ENCODE results near the gene SH3BP5L. TPM values are rescaled to one million over a fixed set of nuclear protein-coding genes. Genes with fewer than 3 reads are reported as not detected.

The SH3BP5L gene
- total RNA-seq, 4 donors from 2014 or later, result 15.7 to 26.4 (median 22.8) TPM

- H3K36me3 ChIP-seq, result no peaks in the 10 kb centered on the region
- DNase-seq (no peak), ATAC-seq (no peak)
- H3K27ac ChIP-seq, result no peak overlapping the region
- TF ChIP-seq POLR2A (IDR thresholded peaks at IDR 0.05), result no peak
- TF ChIP-seq, protein P1, sequence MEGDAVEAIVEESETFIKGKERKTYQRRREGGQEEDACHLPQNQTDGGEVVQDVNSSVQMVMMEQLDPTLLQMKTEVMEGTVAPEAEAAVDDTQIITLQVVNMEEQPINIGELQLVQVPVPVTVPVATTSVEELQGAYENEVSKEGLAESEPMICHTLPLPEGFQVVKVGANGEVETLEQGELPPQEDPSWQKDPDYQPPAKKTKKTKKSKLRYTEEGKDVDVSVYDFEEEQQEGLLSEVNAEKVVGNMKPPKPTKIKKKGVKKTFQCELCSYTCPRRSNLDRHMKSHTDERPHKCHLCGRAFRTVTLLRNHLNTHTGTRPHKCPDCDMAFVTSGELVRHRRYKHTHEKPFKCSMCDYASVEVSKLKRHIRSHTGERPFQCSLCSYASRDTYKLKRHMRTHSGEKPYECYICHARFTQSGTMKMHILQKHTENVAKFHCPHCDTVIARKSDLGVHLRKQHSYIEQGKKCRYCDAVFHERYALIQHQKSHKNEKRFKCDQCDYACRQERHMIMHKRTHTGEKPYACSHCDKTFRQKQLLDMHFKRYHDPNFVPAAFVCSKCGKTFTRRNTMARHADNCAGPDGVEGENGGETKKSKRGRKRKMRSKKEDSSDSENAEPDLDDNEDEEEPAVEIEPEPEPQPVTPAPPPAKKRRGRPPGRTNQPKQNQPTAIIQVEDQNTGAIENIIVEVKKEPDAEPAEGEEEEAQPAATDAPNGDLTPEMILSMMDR (IDR thresholded peaks at IDR 0.05 in 4 of 5, conservative IDR thresholded peaks at IDR 0.05 in 1 of 5), result no peak
- intact Hi-C loops (cut with DNase I; ENCODE audit: low total_unique reads) (no loop called here), in situ Hi-C loops (cut with MboI; ENCODE audit: low sequenced_read_pairs in 4 of 4) (no loop called here)
- H3K27me3 ChIP-seq, result no peaks in the 10 kb centered on the region
- H3K4me1 ChIP-seq, result no peaks in the 10 kb centered on the region
- H3K4me3 ChIP-seq, result no peak overlapping the region
- H3K9me3 ChIP-seq, result no peaks in the 10 kb centered on the region
Observed at GRCh38 chr1:248786156-248786555, 39.6 kb downstream of the SH3BP5L start.

DNA sequence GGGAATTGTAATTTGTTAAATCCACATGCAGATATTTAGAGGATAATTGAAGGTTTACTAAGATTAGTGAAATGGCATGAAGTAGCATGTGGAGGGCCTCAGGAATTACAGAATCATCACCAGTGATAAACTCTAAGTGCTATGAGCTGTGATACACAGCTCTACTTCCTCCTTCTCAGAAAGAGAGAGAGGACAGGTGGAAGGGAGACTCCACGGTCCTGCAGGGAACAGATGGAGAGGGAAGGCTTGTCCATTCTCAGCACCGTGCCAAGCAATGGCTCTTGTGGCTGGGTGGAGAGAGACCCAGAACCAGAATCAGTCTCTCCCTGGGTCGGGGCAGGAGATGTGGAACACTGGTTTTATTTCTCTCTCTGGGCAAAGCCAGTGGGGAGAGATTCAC lies 42.3 kb downstream of the SH3BP5L start:
- ATAC-seq (no peak), DNase-seq (no peak)
- intact Hi-C loops (cut with DNase I; ENCODE audit: low total_unique reads) (no loop called here), in situ Hi-C loops (cut with MboI; ENCODE audit: low sequenced_read_pairs in 4 of 4) (no loop called here)
- H3K4me1 ChIP-seq, result no peaks in the 10 kb centered on the region
- no peaks in the 10 kb centered on the region for H3K36me3 ChIP-seq
- H3K9me3 ChIP-seq, result no peaks in the 10 kb centered on the region
- no peaks in the 10 kb centered on the region for H3K27me3 ChIP-seq
- no peak overlapping the region for H3K4me3 ChIP-seq
- no peak for TF ChIP-seq POLR2A (IDR thresholded peaks at IDR 0.05)
- TF ChIP-seq, protein P1 (IDR thresholded peaks at IDR 0.05 in 4 of 5, conservative IDR thresholded peaks at IDR 0.05 in 1 of 5), result no peak
- H3K27ac ChIP-seq, result no peak overlapping the region

- H3K4me1 ChIP-seq, result no peaks in the 10 kb centered on the region
- no peaks in the 10 kb centered on the region for H3K27me3 ChIP-seq
- no peak overlapping the region for H3K4me3 ChIP-seq
- intact Hi-C loops (cut with DNase I; ENCODE audit: low total_unique reads) (no loop called here), in situ Hi-C loops (cut with MboI; ENCODE audit: low sequenced_read_pairs in 4 of 4) (no loop called here)
- no peak for TF ChIP-seq POLR2A (IDR thresholded peaks at IDR 0.05)
- TF ChIP-seq, protein P1 (IDR thresholded peaks at IDR 0.05 in 4 of 5, conservative IDR thresholded peaks at IDR 0.05 in 1 of 5), result no peak
- no peak overlapping the region for H3K27ac ChIP-seq
- H3K9me3 ChIP-seq, result no peaks in the 10 kb centered on the region
- ATAC-seq (no peak), DNase-seq (no peak)
- H3K36me3 ChIP-seq, result no peaks in the 10 kb centered on the region
Observed at GRCh38 chr1:248782416-248783141, 43.1 kb downstream of the SH3BP5L start.

DNA sequence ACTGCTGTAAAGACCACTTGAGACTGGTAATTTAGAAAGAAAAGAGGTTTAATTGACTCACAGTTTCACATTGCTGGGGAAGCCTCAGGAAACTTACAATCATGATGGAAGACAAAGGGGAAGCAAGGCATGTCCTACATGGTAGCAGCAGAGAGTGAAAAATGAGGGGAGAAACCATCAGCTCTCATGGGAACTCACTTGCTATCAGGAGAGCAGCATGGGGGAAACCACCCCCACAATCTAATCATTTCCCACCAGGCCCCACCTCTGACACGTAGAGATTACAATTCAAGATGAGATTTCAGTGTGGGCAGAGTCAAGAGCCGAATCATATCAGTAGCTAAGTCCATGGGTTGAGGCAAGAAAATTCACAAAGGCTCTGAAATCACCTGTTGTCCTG lies 46.4 kb downstream of the SH3BP5L start:
- H3K36me3 ChIP-seq, result no peaks in the 10 kb centered on the region
- intact Hi-C loops (cut with DNase I; ENCODE audit: low total_unique reads), result no loop called here
- H3K4me1 ChIP-seq, result no peaks in the 10 kb centered on the region
- DNase-seq (no peak), ATAC-seq (no peak)
- H3K4me3 ChIP-seq, result no peak overlapping the region
- H3K27ac ChIP-seq, result no peak overlapping the region
- no peaks in the 10 kb centered on the region for H3K9me3 ChIP-seq
- in situ Hi-C loops (cut with MboI; ENCODE audit: low sequenced_read_pairs in 4 of 4), result no loop called here
- TF ChIP-seq, protein P1 (IDR thresholded peaks at IDR 0.05 in 4 of 5, conservative IDR thresholded peaks at IDR 0.05 in 1 of 5), result no peak
- no peak for TF ChIP-seq POLR2A (IDR thresholded peaks at IDR 0.05)
- H3K27me3 ChIP-seq, result no peaks in the 10 kb centered on the region

GRCh38 chr1:248778906-248779305 lies 46.8 kb downstream of the SH3BP5L start:
- no peak overlapping the region for H3K27ac ChIP-seq
- in situ Hi-C loops (cut with MboI; ENCODE audit: low sequenced_read_pairs in 4 of 4), result no loop called here
- DNase-seq, result no peak
- H3K9me3 ChIP-seq, result no peaks in the 10 kb centered on the region
- intact Hi-C loops (cut with DNase I; ENCODE audit: low total_unique reads), result no loop called here
- no peak overlapping the region for H3K4me3 ChIP-seq
- ATAC-seq, result no peak
- no peaks in the 10 kb centered on the region for H3K4me1 ChIP-seq
- no peaks in the 10 kb centered on the region for H3K27me3 ChIP-seq
- no peaks in the 10 kb centered on the region for H3K36me3 ChIP-seq
- TF ChIP-seq, protein P1 (IDR thresholded peaks at IDR 0.05 in 4 of 5, conservative IDR thresholded peaks at IDR 0.05 in 1 of 5), result no peak
- no peak for TF ChIP-seq POLR2A (IDR thresholded peaks at IDR 0.05)

Data from gastrocnemius medialis (tissue), 4 donors.